Spinal cord (tissue), 10 donors: ENCODE data around the gene GPR78. TPM values are rescaled to one million over a fixed set of nuclear protein-coding genes. Genes with fewer than 3 reads are reported as not detected.
"Not testable (repeated sequence)": the region's sequence is repeated elsewhere in the genome, so short reads cannot be mapped to it uniquely, and the experiment has no call there.

ENCODE experiments used
- DNase-seq, 6 donors: peaks; one replicate each; pipeline versions ENCODE4 v3.0.0 to v3.0.0-alpha.2; 2013 to 2015; ENCODE audit warnings: low spot score in 6 of 6, low read depth in 4 of 6
- H3K27ac ChIP-seq: one replicate; pipeline ENCODE4 v1.5.1; 2013; ENCODE audit warnings: low read depth, low read length, control low read depth
- H3K27me3 ChIP-seq: one replicate; pipeline ENCODE4 v1.6.1; 2013; ENCODE audit warnings: low read length; ENCODE audit not compliant: control insufficient read depth, insufficient read depth
- H3K36me3 ChIP-seq: one replicate; pipeline ENCODE4 v1.6.1; 2013; ENCODE audit warnings: low read length; ENCODE audit not compliant: control insufficient read depth, insufficient read depth
- H3K4me1 ChIP-seq: one replicate; pipeline ENCODE4 v1.6.1; 2013; ENCODE audit warnings: low read length; ENCODE audit not compliant: control insufficient read depth, insufficient read depth
- H3K4me3 ChIP-seq: one replicate; pipeline ENCODE4 v1.5.1; 2013; ENCODE audit warnings: low read depth, low read length, control low read depth
- H3K9me3 ChIP-seq: one replicate; pipeline ENCODE4 v1.6.1; 2013; ENCODE audit warnings: low read length; ENCODE audit not compliant: control insufficient read depth, insufficient read depth
- whole genome bisulfite sequencing: methylation state at CpG from one replicate; pipeline ENCODE4 v1.1.5; 2013; ENCODE audit warnings: missing lambda C conversion rate; ENCODE audit not compliant: insufficient coverage; 5-methylcytosine and 5-hydroxymethylcytosine counted together
- polyA plus RNA-seq, 2 donors: library from polyadenylated mRNA; unstranded; fragments of 120-200 nt; gene quantifications; one replicate each; pipeline ENCODE4 v1.2.1, GENCODE V29; 2013; ENCODE audit not compliant: insufficient read length in 2 of 2
- total RNA-seq, 2 donors: library from RNA; depleted of rRNA in 1 of 2; stranded (reverse); fragments of 120-200 nt in 1 of 2; fragments of >200 nt in 1 of 2; gene quantifications; one replicate each; pipeline versions ENCODE4 v1.2.3 to v1.2.4, GENCODE V29; 2013 to 2014
- donor health status: healthy.

The GPR78 gene
- total and polyA plus RNA-seq, 4 donors = 0.89 to 3.0 (median 1.1) TPM; not detected in 1

DNA sequence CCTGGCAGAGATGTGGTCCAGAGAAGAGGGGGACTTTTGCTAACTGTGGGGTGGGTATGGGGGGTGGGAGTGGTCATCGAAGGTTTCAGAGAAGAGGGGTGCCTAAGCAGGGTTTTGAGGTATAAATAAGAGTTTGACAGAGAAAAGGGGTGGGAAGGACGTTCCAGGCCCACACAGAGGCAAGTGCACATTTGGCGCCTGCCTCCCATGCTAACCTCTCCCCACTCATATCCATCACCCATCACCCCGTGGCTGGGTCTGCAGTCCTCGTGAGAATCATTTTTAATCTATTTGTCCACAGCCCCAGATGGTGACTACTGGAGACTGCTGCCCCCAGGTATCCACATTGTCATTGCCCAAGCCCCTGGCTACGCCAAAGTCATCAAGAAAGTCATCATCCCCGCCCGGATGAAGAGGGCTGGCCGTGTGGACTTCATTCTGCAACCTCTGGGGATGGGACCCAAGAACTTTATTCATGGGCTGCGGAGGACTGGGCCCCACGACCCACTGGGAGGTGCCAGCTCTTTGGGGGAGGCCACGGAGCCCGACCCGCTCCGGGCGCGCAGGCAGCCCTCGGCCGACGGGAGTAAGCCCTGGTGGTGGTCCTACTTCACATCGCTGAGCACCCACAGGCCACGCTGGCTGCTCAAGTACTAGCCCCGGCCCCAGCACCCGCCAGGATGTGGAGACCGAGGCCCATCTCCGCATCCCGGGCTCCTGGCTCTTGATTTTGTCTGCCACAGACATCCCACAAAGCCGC is 38.9 kb downstream of the GPR78 start:
- no peak overlapping the region for H3K4me3 ChIP-seq
- H3K27me3 ChIP-seq = no peaks in the 10 kb centered on the region
- H3K4me1 ChIP-seq = no peaks in the 10 kb centered on the region
- no peak for DNase-seq
- H3K36me3 ChIP-seq = no peaks in the 10 kb centered on the region
- H3K9me3 ChIP-seq = no peaks in the 10 kb centered on the region
- WGBS = 93% methylated on average over 26 of the region's 28 CpGs
- no peak overlapping the region for H3K27ac ChIP-seq

DNA sequence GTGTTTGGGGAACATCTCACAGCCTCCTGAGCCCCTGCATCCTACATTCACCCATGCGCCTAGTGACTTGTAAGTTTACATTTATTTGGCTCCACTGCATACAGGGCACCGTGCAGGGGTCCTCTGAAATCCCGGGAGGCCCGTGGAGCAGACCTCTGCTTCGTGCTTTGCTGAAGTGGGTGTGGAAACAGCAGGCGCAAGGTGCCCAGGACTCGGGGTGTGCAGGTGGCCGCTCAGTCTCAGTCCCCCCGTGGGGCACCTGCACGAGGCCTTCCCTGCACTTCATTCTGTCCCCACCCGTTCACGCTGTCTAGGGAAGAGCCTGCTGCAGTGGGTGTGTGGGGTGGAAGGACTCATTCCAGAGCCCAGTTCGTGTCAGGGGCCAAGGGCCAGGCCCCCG is 40.9 kb downstream of the GPR78 start:
- H3K36me3 ChIP-seq, DNase-seq, H3K9me3 ChIP-seq, H3K4me3 ChIP-seq, H3K27ac ChIP-seq, H3K4me1 ChIP-seq, H3K27me3 ChIP-seq: not testable (repeated sequence)
- WGBS = 100% methylated on average over 1 of the region's 14 CpGs

DNA sequence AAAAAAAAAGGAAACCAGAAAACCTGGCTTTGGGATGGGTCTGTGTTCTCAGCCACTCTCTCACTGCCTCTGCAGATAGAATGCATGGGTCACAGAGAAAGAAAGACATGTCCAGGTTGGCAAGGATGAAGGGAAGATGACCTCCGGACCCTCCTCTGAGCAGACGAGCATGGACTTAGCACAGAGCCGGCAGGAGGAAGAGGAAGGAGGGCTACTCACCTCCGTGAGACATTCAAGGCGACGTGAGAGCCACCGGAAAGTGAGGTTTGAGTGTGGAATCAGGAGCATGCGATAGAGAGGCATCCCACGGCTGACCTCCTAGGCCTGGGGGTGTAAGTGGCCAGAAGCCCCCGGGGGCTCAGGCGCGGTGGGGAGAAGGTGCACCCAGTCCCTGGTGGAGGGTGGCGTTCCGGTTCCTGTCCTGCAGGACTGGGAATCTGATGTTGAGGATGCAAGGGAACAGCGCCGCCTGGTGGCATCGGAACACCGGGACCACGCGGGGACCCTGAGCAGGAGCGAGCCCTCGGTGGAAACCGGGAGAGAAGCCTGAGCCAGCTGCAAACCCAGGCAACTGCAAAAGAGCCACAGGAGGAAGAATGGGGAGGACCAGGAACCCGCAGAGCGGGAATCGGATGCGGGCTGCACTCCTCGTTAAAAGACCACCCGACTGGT is 44.5 kb downstream of the GPR78 start:
- not testable (repeated sequence) for H3K4me1 ChIP-seq, H3K27me3 ChIP-seq, H3K4me3 ChIP-seq, H3K27ac ChIP-seq, H3K9me3 ChIP-seq, DNase-seq, H3K36me3 ChIP-seq
- no CpG with 5 or more reads among the region's 29 CpGs for WGBS

DNA sequence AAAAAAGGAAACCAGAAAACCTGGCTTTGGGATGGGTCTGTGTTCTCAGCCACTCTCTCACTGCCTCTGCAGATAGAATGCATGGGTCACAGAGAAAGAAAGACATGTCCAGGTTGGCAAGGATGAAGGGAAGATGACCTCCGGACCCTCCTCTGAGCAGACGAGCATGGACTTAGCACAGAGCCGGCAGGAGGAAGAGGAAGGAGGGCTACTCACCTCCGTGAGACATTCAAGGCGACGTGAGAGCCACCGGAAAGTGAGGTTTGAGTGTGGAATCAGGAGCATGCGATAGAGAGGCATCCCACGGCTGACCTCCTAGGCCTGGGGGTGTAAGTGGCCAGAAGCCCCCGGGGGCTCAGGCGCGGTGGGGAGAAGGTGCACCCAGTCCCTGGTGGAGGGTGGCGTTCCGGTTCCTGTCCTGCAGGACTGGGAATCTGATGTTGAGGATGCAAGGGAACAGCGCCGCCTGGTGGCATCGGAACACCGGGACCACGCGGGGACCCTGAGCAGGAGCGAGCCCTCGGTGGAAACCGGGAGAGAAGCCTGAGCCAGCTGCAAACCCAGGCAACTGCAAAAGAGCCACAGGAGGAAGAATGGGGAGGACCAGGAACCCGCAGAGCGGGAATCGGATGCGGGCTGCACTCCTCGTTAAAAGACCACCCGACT is 50.2 kb downstream of the GPR78 start:
- DNase-seq, H3K4me3 ChIP-seq, H3K27ac ChIP-seq, H3K9me3 ChIP-seq, H3K4me1 ChIP-seq, H3K36me3 ChIP-seq, H3K27me3 ChIP-seq: not testable (repeated sequence)
- WGBS = no CpG with 5 or more reads among the region's 29 CpGs

DNA sequence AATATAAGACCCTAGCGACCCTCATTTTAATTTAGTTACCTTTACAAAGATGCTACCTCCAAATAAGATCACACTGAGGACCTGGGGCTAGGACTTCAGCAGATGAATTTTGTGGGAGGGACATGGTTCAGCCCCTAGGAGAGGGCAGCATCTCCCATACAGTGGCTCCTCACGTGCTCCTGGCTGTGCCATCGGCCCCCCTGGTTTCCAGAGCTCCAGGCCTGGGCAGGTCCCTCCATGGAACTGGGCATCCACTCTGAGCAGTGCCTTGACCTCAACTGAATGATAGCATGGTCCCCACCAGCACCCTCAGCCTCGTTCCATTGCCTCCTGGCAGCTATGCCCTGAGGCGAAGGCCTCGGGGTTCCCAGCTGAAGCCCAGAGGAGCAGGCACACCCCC is 51.7 kb downstream of the GPR78 start:
- not testable (repeated sequence) for H3K9me3 ChIP-seq, H3K4me3 ChIP-seq, DNase-seq, H3K4me1 ChIP-seq, H3K36me3 ChIP-seq, H3K27me3 ChIP-seq, H3K27ac ChIP-seq
- WGBS = no CpG with 5 or more reads among the region's 6 CpGs

DNA sequence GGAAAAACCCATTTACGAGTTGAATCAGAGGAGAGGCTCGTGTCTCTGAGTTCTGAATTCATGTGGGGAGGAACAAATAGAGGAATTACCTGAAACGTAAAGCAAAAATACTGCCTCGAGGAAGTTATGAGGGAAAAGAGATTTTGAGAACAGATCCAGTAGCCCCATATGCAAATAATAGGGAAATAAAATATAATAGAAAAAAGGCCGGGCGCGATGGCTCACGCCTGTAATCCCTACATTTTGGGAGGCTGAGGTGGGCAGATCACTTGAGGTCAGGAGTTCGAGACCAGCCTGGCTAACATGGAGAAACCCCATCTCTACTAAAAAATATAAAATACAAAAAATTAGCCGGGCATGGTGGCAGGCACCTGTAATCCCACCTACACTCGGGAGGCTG is 54.6 kb downstream of the GPR78 start:
- DNase-seq, H3K27me3 ChIP-seq, H3K4me3 ChIP-seq, H3K4me1 ChIP-seq, H3K36me3 ChIP-seq, H3K9me3 ChIP-seq, H3K27ac ChIP-seq: not testable (repeated sequence)
- no CpG with 5 or more reads among the region's 11 CpGs for WGBS

DNA sequence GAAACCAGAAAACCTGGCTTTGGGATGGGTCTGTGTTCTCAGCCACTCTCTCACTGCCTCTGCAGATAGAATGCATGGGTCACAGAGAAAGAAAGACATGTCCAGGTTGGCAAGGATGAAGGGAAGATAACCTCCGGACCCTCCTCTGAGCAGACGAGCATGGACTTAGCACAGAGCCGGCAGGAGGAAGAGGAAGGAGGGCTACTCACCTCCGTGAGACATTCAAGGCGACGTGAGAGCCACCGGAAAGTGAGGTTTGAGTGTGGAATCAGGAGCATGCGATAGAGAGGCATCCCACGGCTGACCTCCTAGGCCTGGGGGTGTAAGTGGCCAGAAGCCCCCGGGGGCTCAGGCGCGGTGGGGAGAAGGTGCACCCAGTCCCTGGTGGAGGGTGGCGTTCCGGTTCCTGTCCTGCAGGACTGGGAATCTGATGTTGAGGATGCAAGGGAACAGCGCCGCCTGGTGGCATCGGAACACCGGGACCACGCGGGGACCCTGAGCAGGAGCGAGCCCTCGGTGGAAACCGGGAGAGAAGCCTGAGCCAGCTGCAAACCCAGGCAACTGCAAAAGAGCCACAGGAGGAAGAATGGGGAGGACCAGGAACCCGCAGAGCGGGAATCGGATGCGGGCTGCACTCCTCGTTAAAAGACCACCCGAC is 55.8 kb downstream of the GPR78 start:
- H3K9me3 ChIP-seq, H3K4me1 ChIP-seq, H3K27me3 ChIP-seq, H3K27ac ChIP-seq, H3K4me3 ChIP-seq, DNase-seq, H3K36me3 ChIP-seq: not testable (repeated sequence)
- WGBS = no CpG with 5 or more reads among the region's 29 CpGs

Other genes with a start within 250 kb of the GPR78 start
- gene ACOX3, start 139.7 kb upstream of the GPR78 start, total RNA-seq = 10 to 100 TPM; 25.1 to 28.7 TPM
- gene ACOX3, start 139.7 kb upstream of the GPR78 start, polyA plus RNA-seq = 10 to 100 TPM; 21.2 to 22.1 TPM
- gene TRMT44, start 139.6 kb upstream of the GPR78 start, total RNA-seq = 10 to 100 TPM; 14.1 to 23.1 TPM
- 10 to 100 TPM; 13.9 to 17.0 TPM for gene TRMT44, start 139.6 kb upstream of the GPR78 start, polyA plus RNA-seq
- gene CPZ, start 12.4 kb downstream of the GPR78 start, total RNA-seq = 10 to 100 TPM; 34.4 to 82.0 TPM
- 10 to 100 TPM; 11.9 to 30.4 TPM for gene CPZ, start 12.4 kb downstream of the GPR78 start, polyA plus RNA-seq